Naive B cell (primary cell): ENCODE data around the gene ZNF202. TPM values are rescaled to one million over a fixed set of nuclear protein-coding genes. Genes with fewer than 3 reads are reported as not detected.
A peak's percentile ranks its signal among the peaks of the same experiment; 100 is the strongest.

ENCODE experiments used
- ATAC-seq, 2 donors: fragments of 150-1000 bp; cut with Tn5 transposase; 2 replicates each; pipeline ENCODE4 v1.10.0; 2021; ENCODE audit warnings: low read depth in 2 of 2, mild to moderate bottlenecking in 2 of 2, moderate library complexity in 2 of 2
- DNase-seq: peaks from one replicate; pipeline ENCODE4 v3.0.0; 2022
- H3K27ac Mint-ChIP-seq, 6 donors: one replicate each; pipeline ENCODE4 v1.8.0; 2020 to 2022; ENCODE audit warnings: mild to moderate bottlenecking in 6 of 6, mixed read lengths in 6 of 6, moderate library complexity in 5 of 6, inconsistent platforms in 2 of 6
- H3K27me3 Mint-ChIP-seq, 3 donors: one replicate each; pipeline ENCODE4 v1.8.0; 2021 to 2022; ENCODE audit warnings: mixed read lengths in 3 of 3, mild to moderate bottlenecking in 1 of 3
- H3K36me3 Mint-ChIP-seq, 2 donors: one replicate each; pipeline ENCODE4 v1.8.0; 2020 to 2022; ENCODE audit warnings: mixed read lengths in 2 of 2, inconsistent platforms in 1 of 2, mild to moderate bottlenecking in 1 of 2
- H3K4me1 Mint-ChIP-seq, 3 donors: one replicate each; pipeline ENCODE4 v1.8.0; 2020 to 2022; ENCODE audit warnings: mixed read lengths in 3 of 3, inconsistent platforms in 1 of 3, mild to moderate bottlenecking in 1 of 3, moderate library complexity in 1 of 3
- H3K4me3 Mint-ChIP-seq, 8 donors: one replicate each; pipeline ENCODE4 v1.8.0; 2020 to 2022; ENCODE audit warnings: mild to moderate bottlenecking in 8 of 8, mixed read lengths in 8 of 8, moderate library complexity in 8 of 8, inconsistent platforms in 2 of 8
- H3K9me3 Mint-ChIP-seq, 7 donors: one replicate each; pipeline ENCODE4 v1.8.0; 2020 to 2022; ENCODE audit warnings: mixed read lengths in 7 of 7, mild to moderate bottlenecking in 5 of 7, inconsistent platforms in 2 of 7, moderate library complexity in 1 of 7
- polyA plus RNA-seq, 6 donors: library from polyadenylated mRNA; unstranded; fragments of 300-500 nt; fragmentation: Illumina TruSeq; gene quantifications; one replicate each; pipeline ENCODE4 v1.2.3, GENCODE V29; 2021; ENCODE audit warnings: low read depth in 6 of 6

Gene ZNF202
- 10 to 100 TPM in 2 of 6 donors, 1 to 10 TPM in 3, not detected in 1; 6.3 to 16.4 (median 8.8) TPM for polyA plus RNA-seq

DNA sequence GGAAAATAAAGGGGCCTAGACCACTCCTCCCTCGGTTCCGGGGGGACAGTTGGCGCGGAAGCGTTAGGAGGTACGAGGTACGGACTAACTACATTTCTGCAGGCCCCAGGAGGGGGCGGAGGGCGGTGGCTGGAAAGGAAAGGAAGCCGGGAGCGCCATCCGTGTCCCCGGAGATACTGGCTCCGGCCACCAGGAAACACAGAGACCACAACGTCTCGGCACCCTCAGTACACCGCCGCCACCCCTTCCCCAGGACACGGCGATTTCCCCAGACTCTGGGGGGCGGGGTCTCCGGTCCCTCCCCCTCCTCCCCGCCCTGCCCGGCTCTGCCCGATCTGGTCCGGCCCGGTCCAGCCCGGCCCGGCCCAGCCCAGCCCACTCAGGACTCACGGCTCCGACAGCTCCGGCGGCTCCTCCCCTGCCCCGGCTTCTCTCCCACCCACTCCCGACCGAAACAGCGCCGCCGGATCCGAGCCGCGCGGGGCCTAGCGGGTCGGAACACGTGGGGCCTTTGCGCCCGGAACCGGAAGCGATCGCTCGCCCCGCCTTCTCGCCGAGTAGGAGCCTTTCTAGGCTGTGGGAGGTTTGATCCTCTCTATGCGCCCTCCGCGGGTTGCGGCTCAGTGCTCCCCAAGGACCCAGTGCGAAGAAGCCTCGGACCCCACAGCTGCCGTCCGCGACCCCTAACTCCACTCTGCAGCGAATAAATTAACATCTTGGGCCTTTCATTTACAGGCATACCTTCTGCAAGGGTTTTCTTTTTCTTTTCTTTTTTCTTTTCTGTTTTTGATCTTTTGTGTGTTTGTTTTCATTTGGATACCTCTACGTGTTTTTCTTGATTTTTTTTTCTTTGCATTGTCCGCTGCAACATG, at the start of gene ZNF202:
TSS of gene ZNF202 (minus strand) at position 502 of the 872 bp plus-strand sequence. CDS start 10,772 bp downstream, outside the sequence.
- peaks cover 32 to 42% (median 34%) of the 10 kb centered on the region in 3 donors for H3K4me1 Mint-ChIP-seq
- ATAC-seq, result peak; percentile 95 to 96
- peak within 1 kb of the TSS; percentile 92 to 98 (median 96) for H3K4me3 Mint-ChIP-seq
- peaks cover 0 to 16% of the 10 kb centered on the region in 2 donors for H3K36me3 Mint-ChIP-seq
- H3K9me3 Mint-ChIP-seq, result no peaks in the 10 kb centered on the region
- peak; percentile 87 for DNase-seq
- peak within 1 kb of the TSS; percentile 90 to 99 (median 97) for H3K27ac Mint-ChIP-seq
- H3K27me3 Mint-ChIP-seq, result peaks cover 7 to 20% (median 19%) of the 10 kb centered on the region in 3 donors

DNA sequence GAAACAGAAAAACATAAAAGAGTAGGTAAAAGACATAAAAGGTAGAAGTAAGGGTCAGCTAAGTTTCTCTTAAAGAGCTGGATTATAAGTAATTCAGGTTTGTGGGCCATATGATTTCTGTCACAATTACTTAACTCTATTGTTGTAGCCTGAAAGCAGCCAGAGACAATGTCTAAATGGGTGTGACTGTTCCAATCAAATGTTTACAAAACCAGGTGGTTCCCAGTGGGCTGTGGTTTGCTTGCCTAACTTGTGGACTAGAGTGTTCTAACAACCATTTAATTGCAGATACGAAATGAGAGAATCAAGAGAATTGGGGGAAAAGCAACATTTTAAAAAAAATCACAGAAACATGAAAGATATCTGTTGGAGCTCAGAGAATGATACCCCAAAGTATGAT, 42.1 kb upstream of the ZNF202 start:
- DNase-seq (no peak), ATAC-seq (no peak)
- Mint-ChIP-seq H3K4me3 (no peak overlapping the region), H3K4me1 (no peaks in the 10 kb centered on the region), H3K27me3 (peaks cover 8 to 23% (median 23%) of the 10 kb centered on the region in 3 donors), H3K27ac (no peak overlapping the region), H3K36me3 (no peaks in the 10 kb centered on the region), H3K9me3 (peaks cover 2 to 9% (median 5%) of the 10 kb centered on the region in 7 donors)

DNA sequence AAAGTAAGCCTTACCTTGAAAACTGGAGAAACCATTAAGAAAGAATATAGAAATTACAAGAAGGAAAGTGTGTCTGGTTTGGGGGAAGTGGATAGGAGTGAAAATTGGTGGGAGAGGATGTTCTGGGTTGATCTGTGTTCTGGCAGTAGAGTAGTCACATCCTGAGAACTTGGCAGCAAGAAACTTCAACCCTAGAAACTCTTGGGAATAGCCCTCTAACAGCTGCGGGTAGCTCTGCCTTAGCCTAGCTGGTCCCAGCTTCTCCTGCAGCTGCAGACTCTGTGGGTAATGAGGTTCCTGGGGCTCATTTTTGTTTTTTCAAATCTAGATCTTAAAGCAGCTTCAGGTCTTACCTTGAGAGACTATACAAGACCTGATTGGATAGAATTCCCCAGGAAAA, 37.1 kb upstream of the ZNF202 start:
- H3K27ac Mint-ChIP-seq, result no peak overlapping the region
- ATAC-seq, result no peak
- no peaks in the 10 kb centered on the region for H3K36me3 Mint-ChIP-seq
- no peak for DNase-seq
- H3K4me3 Mint-ChIP-seq, result no peak overlapping the region
- peaks cover 0 to 5% (median 0%) of the 10 kb centered on the region in 7 donors for H3K9me3 Mint-ChIP-seq
- peaks cover 14 to 24% (median 16%) of the 10 kb centered on the region in 3 donors for H3K27me3 Mint-ChIP-seq
- H3K4me1 Mint-ChIP-seq, result no peaks in the 10 kb centered on the region

DNA sequence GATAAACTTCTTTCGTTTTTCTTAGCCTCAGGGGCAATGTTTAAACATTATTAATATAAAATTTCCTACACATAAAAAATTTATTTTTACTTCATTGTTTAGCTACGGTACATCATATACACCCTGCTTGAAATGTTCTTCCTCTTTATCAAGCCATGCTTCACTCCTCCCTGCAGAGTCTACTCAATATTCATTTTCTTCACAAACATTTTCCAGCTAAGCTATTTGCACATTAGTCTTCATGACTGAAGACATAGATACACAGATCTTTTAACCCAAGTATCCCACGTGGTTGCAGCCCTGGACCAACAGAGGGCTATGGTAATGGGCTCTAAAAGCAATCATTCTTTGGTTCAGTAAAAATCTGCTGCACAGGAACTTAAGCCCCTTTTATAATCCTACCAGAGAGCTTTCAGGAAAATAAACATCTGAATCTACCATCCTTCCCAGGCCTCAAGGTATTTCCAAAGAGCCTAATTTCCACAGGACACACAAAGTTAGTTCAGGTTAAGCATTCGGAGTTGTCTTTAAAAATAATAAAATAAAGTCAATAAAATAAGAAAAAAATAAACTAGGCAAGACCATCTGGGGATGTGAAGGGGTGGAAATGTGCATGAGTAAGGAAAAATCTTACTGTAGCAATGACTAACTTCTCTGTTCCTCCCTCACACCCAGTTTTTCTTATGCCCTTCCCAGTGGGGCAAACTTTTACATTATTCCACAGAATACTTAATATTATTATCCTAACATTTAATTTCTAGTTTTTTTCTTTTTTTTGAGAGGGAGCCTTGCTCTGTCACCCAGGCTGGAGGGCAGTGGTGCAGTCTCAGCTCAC, 34.5 kb upstream of the ZNF202 start:
- DNase-seq, result no peak
- Mint-ChIP-seq H3K36me3 (no peaks in the 10 kb centered on the region), H3K4me1 (no peaks in the 10 kb centered on the region), H3K9me3 (peaks cover 3 to 9% (median 5%) of the 10 kb centered on the region in 7 donors), H3K4me3 (no peak overlapping the region), H3K27me3 (peaks cover 11 to 19% (median 14%) of the 10 kb centered on the region in 3 donors), H3K27ac (no peak overlapping the region)
- no peak for ATAC-seq

DNA sequence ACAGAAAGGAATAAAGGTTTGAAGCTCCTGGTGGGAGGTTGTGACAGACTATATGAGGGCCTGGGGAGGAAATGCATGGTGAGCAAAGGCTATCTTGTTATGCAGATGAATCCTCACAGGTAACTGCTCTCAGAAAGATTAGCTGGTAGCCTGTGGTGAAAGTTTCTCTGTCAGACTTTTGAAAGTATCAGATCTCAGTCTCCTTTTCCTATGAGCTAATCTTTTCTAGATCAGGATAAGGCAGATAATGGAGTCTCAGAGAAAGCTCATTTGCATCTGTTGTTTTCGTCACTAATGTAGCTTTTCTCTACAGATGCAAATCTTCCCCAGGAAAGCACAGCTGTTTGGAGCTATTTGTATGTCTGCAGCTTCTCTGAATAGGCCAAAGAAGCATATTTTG, 33.8 kb upstream of the ZNF202 start:
- Mint-ChIP-seq H3K9me3 (peaks cover 3 to 11% (median 6%) of the 10 kb centered on the region in 7 donors), H3K4me3 (no peak overlapping the region), H3K27me3 (peaks cover 8 to 21% (median 14%) of the 10 kb centered on the region in 3 donors), H3K27ac (no peak overlapping the region), H3K36me3 (no peaks in the 10 kb centered on the region), H3K4me1 (no peaks in the 10 kb centered on the region)
- ATAC-seq (no peak), DNase-seq (no peak)

DNA sequence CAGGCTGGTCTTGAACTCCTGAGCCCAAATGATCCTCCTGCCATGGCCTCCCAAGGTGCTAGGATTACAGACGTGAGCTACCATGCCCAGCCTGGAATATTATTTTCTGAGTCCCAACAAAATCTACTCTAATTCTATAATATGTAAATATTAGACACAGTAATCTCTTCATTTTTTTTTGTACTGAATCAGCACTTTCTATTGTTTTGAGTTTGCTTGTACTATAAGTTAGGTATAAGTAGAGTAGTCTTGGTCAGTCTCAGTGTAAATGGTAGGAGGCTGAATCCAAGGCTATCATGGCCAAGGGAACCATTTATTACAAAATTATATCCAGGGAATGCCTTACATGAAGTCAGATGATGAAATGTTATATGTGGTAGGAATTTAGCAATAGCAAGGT, 32.5 kb upstream of the ZNF202 start:
- Mint-ChIP-seq H3K4me3 (no peak overlapping the region), H3K27me3 (peaks cover 5 to 15% (median 9%) of the 10 kb centered on the region in 3 donors), H3K36me3 (no peaks in the 10 kb centered on the region), H3K27ac (no peak overlapping the region), H3K9me3 (peaks cover 3 to 11% (median 4%) of the 10 kb centered on the region in 7 donors), H3K4me1 (no peaks in the 10 kb centered on the region)
- no peak for DNase-seq
- ATAC-seq, result no peak

DNA sequence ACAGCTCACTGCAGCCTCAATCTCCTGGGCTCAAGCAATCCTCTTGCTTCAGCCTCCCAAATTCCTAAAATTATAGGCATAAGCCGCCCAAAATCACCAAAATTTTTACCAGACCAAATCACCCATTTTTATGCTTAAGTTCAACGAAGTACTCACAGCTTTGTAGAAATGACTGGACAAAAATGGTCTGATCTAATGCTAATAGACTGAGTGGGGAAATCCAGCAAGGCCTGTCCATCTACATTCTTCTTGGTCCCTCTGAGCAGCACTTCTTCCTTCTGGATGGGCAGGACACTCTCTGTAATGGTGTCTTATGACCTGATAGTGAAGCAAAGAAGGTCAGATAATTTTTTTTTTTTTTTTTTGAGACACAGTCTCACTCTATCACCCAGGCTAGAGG, 31.6 kb upstream of the ZNF202 start:
- Mint-ChIP-seq H3K4me1 (no peaks in the 10 kb centered on the region), H3K27me3 (peaks cover under 1 to 15% (median 4%) of the 10 kb centered on the region in 3 donors), H3K36me3 (peaks cover 0 to 7% of the 10 kb centered on the region in 2 donors), H3K9me3 (peaks cover 3 to 11% (median 4%) of the 10 kb centered on the region in 7 donors), H3K4me3 (no peak overlapping the region), H3K27ac (no peak overlapping the region)
- ATAC-seq, result no peak
- DNase-seq, result no peak

DNA sequence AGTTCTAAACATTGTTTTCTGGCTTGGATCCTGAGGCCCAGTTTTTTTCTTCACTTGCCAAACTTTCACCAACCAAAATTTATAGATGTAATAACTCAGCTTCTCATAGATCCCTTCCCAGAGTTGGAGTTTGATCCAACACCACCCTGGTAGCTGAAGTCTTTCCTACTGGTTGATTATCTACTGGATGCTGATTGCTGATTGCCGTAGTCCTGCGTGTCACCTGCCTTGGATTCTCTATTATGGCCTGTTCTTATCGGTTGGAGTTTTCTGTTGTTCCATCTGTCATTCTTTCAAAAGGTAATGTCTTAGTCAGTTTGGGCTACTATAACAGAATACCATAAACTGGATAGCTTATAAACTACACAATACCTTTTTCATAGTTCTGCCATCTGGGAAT, 30.2 kb upstream of the ZNF202 start:
- no peak for ATAC-seq
- no peak for DNase-seq
- Mint-ChIP-seq H3K27me3 (peaks cover 5 to 20% (median 8%) of the 10 kb centered on the region in 3 donors), H3K27ac (no peak overlapping the region), H3K36me3 (peaks cover 0 to 7% of the 10 kb centered on the region in 2 donors), H3K9me3 (peaks cover 3 to 11% (median 7%) of the 10 kb centered on the region in 7 donors), H3K4me3 (no peak overlapping the region), H3K4me1 (no peaks in the 10 kb centered on the region)

DNA sequence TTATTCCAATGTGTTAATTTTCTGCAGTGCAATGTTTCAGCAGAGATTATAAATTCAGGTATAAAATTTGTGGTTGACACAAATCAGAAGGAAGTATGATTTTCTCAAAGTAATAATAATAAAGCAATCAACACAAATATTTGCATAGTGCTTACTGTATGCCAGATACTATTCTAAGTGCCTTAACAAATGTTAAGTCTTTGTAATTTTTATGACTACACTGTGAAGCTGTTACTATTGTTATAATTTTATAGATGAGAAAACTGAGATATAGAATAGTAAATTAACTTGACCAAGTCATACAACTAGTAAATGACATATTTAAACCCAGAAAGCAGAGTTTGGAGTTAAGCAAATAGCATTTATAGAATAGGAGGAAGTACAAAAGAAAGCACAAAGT, 29.3 kb upstream of the ZNF202 start:
- Mint-ChIP-seq H3K27ac (no peak overlapping the region), H3K36me3 (peaks cover 0 to 7% of the 10 kb centered on the region in 2 donors), H3K4me1 (no peaks in the 10 kb centered on the region), H3K9me3 (peaks cover 3 to 16% (median 7%) of the 10 kb centered on the region in 7 donors), H3K27me3 (peaks cover 10 to 20% (median 14%) of the 10 kb centered on the region in 3 donors), H3K4me3 (no peak overlapping the region)
- DNase-seq (no peak), ATAC-seq (no peak)

DNA sequence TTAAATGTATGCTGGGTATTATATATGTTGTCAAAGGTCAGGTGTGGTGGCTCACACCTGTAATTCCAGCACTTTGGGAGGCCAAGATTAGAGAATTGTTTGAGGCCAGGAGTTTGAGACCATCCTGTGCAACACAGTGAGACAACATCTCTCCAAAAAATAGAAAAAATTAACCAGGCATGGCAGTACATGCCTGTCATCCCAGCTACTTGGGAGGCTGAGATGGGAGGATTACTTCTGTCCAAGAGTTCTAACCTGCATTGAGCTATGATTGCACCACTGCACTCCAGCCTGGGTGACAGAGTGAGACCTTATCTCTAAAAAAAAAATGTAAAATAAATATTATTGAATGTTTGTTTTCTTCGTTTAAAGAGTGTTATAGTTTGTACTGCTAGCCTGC, 24.1 kb upstream of the ZNF202 start:
- Mint-ChIP-seq H3K4me1 (no peaks in the 10 kb centered on the region), H3K9me3 (peaks cover 7 to 40% (median 22%) of the 10 kb centered on the region in 7 donors), H3K27me3 (peaks cover 10 to 16% (median 14%) of the 10 kb centered on the region in 3 donors)

DNA sequence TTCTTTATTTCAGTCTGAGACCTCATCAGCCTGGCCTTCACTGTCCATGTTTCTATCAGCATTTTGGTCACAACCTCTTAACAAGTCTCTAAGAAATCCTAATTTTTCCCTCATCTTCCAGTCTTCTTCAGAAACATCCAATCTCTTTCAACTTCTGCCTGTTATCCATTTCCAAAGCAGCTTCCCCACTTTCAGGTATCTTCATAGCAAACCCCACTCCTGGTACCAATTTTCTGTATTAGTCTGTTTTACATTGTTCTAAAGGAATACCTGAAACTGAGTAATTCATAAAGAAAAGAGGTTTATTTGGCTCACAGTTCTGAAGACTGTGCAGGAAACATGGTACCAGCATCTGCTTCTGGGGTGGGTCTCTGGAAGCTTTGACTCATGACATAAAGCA, 21.0 kb upstream of the ZNF202 start:
- H3K27me3 Mint-ChIP-seq, result peaks cover 6 to 12% (median 10%) of the 10 kb centered on the region in 3 donors
- no peak overlapping the region for H3K27ac Mint-ChIP-seq
- peaks cover 0 to 10% of the 10 kb centered on the region in 2 donors for H3K36me3 Mint-ChIP-seq

More for the DNA sequence above, 24.1 kb upstream of the ZNF202 start:
- Mint-ChIP-seq H3K36me3 (peaks cover 0 to 18% of the 10 kb centered on the region in 2 donors), H3K4me3 (no peak overlapping the region), H3K27ac (no peak overlapping the region)
- ATAC-seq (no peak), DNase-seq (no peak)

DNA sequence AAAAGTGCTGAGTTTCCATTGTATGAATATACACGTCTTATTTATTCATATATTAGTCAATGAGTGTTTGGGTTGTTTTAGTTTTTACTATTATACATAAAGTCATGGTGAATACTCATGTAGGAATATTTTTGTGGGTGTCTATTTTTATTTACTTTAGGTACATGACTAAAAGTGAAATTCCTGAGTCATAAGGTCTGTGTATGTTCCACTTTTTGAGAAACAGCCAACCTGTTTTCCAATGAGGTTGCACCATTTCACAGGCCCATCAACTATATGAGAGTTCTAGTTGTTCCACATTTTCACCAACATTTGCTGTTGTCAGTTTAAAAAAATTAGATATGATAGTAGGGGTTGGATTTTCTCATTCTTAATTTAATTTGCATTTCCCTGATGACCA, 19.4 kb upstream of the ZNF202 start:
- H3K9me3 Mint-ChIP-seq, result peaks cover 7 to 35% (median 20%) of the 10 kb centered on the region in 7 donors
- H3K4me1 Mint-ChIP-seq, result no peaks in the 10 kb centered on the region
- no peak overlapping the region for H3K27ac Mint-ChIP-seq

More for the DNA sequence above, 21.0 kb upstream of the ZNF202 start:
- Mint-ChIP-seq H3K9me3 (peaks cover 7 to 40% (median 20%) of the 10 kb centered on the region in 7 donors), H3K4me3 (no peak overlapping the region), H3K4me1 (no peaks in the 10 kb centered on the region)
- DNase-seq (no peak), ATAC-seq (no peak)

DNA sequence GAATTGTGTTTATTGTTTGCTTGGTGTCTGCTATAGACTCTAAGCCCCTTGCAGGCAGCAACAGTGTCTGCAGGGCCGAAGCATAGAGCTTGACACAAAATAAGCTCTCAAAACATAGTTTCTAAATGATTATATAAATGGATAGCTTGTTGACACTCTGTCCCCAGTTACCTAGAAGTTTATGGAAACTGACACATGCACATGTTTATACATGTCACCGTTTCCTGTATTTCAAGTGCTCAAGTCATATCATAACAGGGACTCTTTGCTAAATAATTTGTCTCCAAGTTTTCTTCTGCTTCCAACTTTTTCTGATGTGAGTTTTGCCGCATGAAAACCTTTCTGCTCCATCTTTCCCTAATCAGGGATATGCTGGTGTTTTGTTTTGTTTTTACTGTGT, 16.5 kb upstream of the ZNF202 start:
- H3K27ac Mint-ChIP-seq, result no peak overlapping the region
- H3K4me3 Mint-ChIP-seq, result no peak overlapping the region
- no peaks in the 10 kb centered on the region for H3K4me1 Mint-ChIP-seq
- H3K9me3 Mint-ChIP-seq, result peaks cover 4 to 15% (median 12%) of the 10 kb centered on the region in 7 donors
- peaks cover 11 to 28% (median 20%) of the 10 kb centered on the region in 3 donors for H3K27me3 Mint-ChIP-seq
- ATAC-seq (no peak), DNase-seq (no peak)
- peaks cover 0 to 10% of the 10 kb centered on the region in 2 donors for H3K36me3 Mint-ChIP-seq

More for the DNA sequence above, 19.4 kb upstream of the ZNF202 start:
- peaks cover 10 to 21% (median 11%) of the 10 kb centered on the region in 3 donors for H3K27me3 Mint-ChIP-seq
- ATAC-seq (no peak), DNase-seq (no peak)
- no peak overlapping the region for H3K4me3 Mint-ChIP-seq
- peaks cover 0 to 10% of the 10 kb centered on the region in 2 donors for H3K36me3 Mint-ChIP-seq
